Adrenal gland (tissue), 5 donors: Measurements from ENCODE around the gene BABAM2.

Experiments used
- POLR2A ChIP-seq, 2 donors: fragments of 450-650 bp; IDR thresholded peaks; one replicate each; pipeline ENCODE4 v1.6.1; 2017; ENCODE audit warnings: antibody characterized with exemption in 2 of 2, mild to moderate bottlenecking in 2 of 2, moderate library complexity in 1 of 2
- TF ChIP-seq, protein P1 (sequence below), 6 experiments: fragments of 450-650 bp in 4 of 6; fragments of 200-600 bp in 2 of 6; sonication (generic) in 1 of 6; IDR thresholded peaks; 1 replicate in 5 of 6; 2 replicates in 1 of 6; pipeline versions ENCODE4 v1.5.1 to v1.8.0; 2016 to 2021; ENCODE audit warnings: antibody characterized with exemption in 6 of 6, mild to moderate bottlenecking in 2 of 6, moderate library complexity in 1 of 6
- donor health status: DM: no; HTN: no; CAD: no.

DNA sequence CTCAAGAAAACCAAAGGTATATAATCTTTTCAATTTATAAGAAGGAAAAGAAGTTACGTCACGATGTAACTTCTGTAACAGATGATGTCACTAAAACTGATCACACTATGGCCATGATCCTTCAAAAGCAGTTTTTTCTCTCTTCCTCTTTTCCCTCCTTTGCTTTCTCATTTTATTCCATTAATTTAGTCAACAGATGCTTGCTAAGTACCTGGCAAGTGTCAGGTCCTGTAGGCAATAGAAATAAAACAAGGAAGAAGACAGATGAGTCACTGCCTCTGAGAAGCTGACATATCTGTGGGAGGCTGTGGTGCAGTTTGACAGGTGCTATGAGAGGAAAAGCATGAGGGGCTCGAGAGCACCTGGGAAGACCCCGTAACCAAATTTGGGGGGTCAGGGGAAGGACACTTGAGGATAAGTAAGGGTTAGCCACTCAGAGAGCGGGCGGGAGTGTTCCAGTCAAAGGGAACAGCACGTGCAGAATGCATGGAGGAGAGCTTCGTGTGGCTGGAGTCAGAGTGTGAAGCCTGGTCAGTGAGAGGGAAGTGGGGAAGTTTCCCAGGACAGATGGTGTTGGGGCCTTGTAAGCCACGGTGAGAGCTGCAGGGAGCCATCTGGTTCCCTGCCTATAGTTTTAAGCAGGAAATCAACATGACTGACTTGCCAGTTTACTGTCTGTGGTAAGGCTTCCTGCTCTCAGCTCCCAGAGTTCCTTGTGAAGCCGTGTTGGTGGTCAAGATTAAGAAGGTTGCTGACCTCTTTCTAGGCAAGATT, 303.3 kb downstream of the BABAM2 start:
- no peak for TF ChIP-seq POLR2A (IDR thresholded peaks at IDR 0.05)
- TF ChIP-seq, protein P1, sequence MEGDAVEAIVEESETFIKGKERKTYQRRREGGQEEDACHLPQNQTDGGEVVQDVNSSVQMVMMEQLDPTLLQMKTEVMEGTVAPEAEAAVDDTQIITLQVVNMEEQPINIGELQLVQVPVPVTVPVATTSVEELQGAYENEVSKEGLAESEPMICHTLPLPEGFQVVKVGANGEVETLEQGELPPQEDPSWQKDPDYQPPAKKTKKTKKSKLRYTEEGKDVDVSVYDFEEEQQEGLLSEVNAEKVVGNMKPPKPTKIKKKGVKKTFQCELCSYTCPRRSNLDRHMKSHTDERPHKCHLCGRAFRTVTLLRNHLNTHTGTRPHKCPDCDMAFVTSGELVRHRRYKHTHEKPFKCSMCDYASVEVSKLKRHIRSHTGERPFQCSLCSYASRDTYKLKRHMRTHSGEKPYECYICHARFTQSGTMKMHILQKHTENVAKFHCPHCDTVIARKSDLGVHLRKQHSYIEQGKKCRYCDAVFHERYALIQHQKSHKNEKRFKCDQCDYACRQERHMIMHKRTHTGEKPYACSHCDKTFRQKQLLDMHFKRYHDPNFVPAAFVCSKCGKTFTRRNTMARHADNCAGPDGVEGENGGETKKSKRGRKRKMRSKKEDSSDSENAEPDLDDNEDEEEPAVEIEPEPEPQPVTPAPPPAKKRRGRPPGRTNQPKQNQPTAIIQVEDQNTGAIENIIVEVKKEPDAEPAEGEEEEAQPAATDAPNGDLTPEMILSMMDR (IDR thresholded peaks at IDR 0.05) = no peak
